Glutamatergic neuron (in vitro differentiated cells): ENCODE data around the gene HGF. TPM values are rescaled to one million over a fixed set of nuclear protein-coding genes. Genes with fewer than 3 reads are reported as not detected.
"Not testable (repeated sequence)": the region's sequence is repeated elsewhere in the genome, so short reads cannot be mapped to it uniquely, and the experiment has no call there.

ENCODE experiments used
- DNase-seq: peaks from one replicate; pipeline ENCODE4 v3.0.0; 2022
- H3K27ac Mint-ChIP-seq: one replicate; pipeline ENCODE4 v1.8.0; 2020; ENCODE audit warnings: mild to moderate bottlenecking, mixed read lengths, inconsistent platforms; ENCODE audit not compliant: unreplicated experiment
- H3K27me3 Mint-ChIP-seq: one replicate; pipeline ENCODE4 v1.8.0; 2020; ENCODE audit warnings: mild to moderate bottlenecking, moderate library complexity, mixed read lengths, inconsistent platforms; ENCODE audit not compliant: unreplicated experiment
- H3K36me3 Mint-ChIP-seq: one replicate; pipeline ENCODE4 v1.8.0; 2020; ENCODE audit warnings: mild to moderate bottlenecking, mixed read lengths, inconsistent platforms; ENCODE audit not compliant: unreplicated experiment
- H3K4me1 Mint-ChIP-seq: one replicate; pipeline ENCODE4 v1.8.0; 2020; ENCODE audit warnings: mild to moderate bottlenecking, low read depth, mixed read lengths, inconsistent platforms; ENCODE audit not compliant: unreplicated experiment
- H3K4me3 Mint-ChIP-seq: one replicate; pipeline ENCODE4 v1.8.0; 2020; ENCODE audit warnings: mild to moderate bottlenecking, mixed read lengths, inconsistent platforms; ENCODE audit not compliant: unreplicated experiment
- H3K9me3 Mint-ChIP-seq: one replicate; pipeline ENCODE4 v1.8.0; 2020; ENCODE audit warnings: mild to moderate bottlenecking, moderate library complexity, mixed read lengths, inconsistent platforms; ENCODE audit not compliant: unreplicated experiment
- CTCF ChIP-seq: fragments of 200-600 bp; sonication (generic); IDR thresholded peaks from one replicate; pipeline ENCODE4 v1.5.0; 2021; ENCODE audit not compliant: partially characterized antibody, unreplicated experiment
- long read RNA-seq: library from polyadenylated mRNA; unstranded; transcript quantifications from one replicate; pipeline ENCODE4 v2.0.0, GENCODE V29; 2020; ENCODE audit not compliant: unreplicated experiment
- total RNA-seq: library from RNA; stranded (reverse); fragmentation: NEBNext Ultra II Directional; extraction: Animal tissue kit (Norgen Biotek cat#: 25700); gene quantifications from one replicate; pipeline ENCODE4 v1.2.1, GENCODE V29; 2021; ENCODE audit not compliant: unreplicated experiment

HGF gene
- not detected for total RNA-seq
- long read RNA-seq, result 0 reads

- H3K4me3 Mint-ChIP-seq, result peak within 1 kb of the TSS; percentile 18
- no peak for TF ChIP-seq CTCF
- peaks cover 7% of the 10 kb centered on the region for H3K27me3 Mint-ChIP-seq
- H3K36me3 Mint-ChIP-seq, result no peaks in the 10 kb centered on the region
- no peak within 1 kb of the TSS for H3K27ac Mint-ChIP-seq
- H3K4me1 Mint-ChIP-seq, result peaks cover 2% of the 10 kb centered on the region
- peak; percentile 15 for DNase-seq
- peaks cover 1% of the 10 kb centered on the region for H3K9me3 Mint-ChIP-seq
These were observed at the start of gene HGF for GRCh38 chr7:81769891-81770727. Gene HGF, minus strand, starts transcription at chr7:81770047. Its CDS starts 76 bp downstream, at chr7:81769971.

GRCh38 chr7:81816312-81816711 lies 46.5 kb upstream of the HGF start:
- Mint-ChIP-seq H3K4me3 (no peak overlapping the region), H3K27me3 (no peaks in the 10 kb centered on the region), H3K4me1 (no peaks in the 10 kb centered on the region), H3K27ac (no peak overlapping the region), H3K9me3 (no peaks in the 10 kb centered on the region), H3K36me3 (no peaks in the 10 kb centered on the region)
- no peak for TF ChIP-seq CTCF
- DNase-seq, result no peak

DNA sequence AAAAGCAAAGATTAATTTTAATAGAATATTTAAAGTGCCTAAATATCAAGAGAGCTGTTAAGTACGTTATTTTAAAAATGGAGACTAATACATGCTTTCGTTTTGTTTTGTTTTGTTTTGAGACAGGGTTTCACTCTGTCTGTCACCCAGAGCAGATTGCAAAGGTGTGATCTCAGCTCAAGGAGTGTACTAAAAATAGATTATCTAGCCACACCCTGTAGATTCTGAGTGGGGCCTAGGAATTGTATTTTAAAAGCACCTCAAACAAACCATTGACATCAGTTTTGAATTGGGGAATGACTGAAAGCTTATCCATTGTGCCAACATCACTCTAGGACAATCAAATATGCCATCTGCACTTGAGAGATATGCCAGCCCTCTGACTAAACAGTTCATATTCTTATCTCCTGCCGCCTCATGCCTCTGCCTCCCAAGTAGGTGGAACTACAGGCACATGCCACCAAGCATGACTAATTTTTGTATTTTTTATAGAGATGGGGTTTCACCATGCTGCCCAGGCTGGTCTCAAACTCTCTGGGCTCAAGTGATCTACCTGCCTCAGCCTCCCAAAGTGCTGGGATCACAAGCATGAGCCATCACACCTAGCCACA lies 43.1 kb upstream of the HGF start:
- not testable (repeated sequence) for H3K27ac Mint-ChIP-seq, H3K36me3 Mint-ChIP-seq, H3K9me3 Mint-ChIP-seq, H3K4me3 Mint-ChIP-seq, H3K27me3 Mint-ChIP-seq, H3K4me1 Mint-ChIP-seq, DNase-seq

GRCh38 chr7:81811956-81812865 lies 42.4 kb upstream of the HGF start:
- Mint-ChIP-seq H3K4me3 (no peak overlapping the region), H3K36me3 (no peaks in the 10 kb centered on the region), H3K27ac (no peak overlapping the region), H3K27me3 (no peaks in the 10 kb centered on the region), H3K9me3 (no peaks in the 10 kb centered on the region), H3K4me1 (no peaks in the 10 kb centered on the region)
- DNase-seq, result no peak
- TF ChIP-seq CTCF, result no peak

- Mint-ChIP-seq H3K27ac (no peak overlapping the region), H3K36me3 (no peaks in the 10 kb centered on the region), H3K9me3 (no peaks in the 10 kb centered on the region), H3K4me3 (no peak overlapping the region), H3K4me1 (no peaks in the 10 kb centered on the region), H3K27me3 (no peaks in the 10 kb centered on the region)
- DNase-seq, result no peak
- TF ChIP-seq CTCF, result no peak
These were observed 40.8 kb upstream of the HGF start for GRCh38 chr7:81810476-81811155.

DNA sequence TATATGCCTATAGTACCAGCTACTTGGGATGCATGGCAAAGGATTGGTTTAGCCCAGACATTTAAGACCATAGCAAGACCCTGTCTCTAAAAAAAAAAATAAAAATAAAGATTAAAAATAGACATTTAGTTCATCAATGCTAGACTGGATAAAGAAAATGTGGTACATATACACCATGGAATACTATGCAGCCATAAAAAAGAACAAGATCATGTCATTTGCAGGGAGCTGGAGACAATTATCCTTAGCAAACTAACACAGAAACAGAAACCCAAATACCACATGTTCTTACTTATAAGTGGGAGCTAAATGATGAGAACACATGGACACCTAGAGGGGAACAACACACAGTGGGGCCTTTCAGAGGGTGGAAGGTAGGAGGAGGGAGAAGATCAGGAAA lies 38.5 kb upstream of the HGF start:
- H3K9me3 Mint-ChIP-seq, H3K4me3 Mint-ChIP-seq, H3K36me3 Mint-ChIP-seq, H3K4me1 Mint-ChIP-seq, DNase-seq, H3K27ac Mint-ChIP-seq, H3K27me3 Mint-ChIP-seq: not testable (repeated sequence)
